Measurements from ENCODE around the gene CAMSAP1.

CAMSAP1 gene

DNA sequence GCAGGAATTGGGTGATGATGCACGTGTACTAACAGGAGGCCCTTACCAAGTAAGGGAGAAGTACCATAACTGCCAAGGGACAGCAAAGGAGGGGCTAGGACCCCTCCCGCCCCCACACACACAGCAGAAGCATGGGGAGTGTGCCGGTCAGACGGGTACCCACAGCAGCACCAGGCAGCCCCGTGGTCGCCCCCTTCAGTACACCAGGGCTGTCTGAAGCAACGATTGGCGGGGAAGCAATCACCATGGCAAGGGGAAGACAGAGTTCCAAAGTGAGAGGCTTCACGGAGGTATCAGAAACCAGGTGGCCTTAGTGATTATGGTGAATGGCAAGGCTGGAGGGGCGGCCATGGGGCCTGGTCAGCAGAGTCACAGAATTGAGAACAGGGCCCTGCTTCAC is 72.2 kb downstream of the CAMSAP1 start:
- TF ChIP-seq, protein P1, sequence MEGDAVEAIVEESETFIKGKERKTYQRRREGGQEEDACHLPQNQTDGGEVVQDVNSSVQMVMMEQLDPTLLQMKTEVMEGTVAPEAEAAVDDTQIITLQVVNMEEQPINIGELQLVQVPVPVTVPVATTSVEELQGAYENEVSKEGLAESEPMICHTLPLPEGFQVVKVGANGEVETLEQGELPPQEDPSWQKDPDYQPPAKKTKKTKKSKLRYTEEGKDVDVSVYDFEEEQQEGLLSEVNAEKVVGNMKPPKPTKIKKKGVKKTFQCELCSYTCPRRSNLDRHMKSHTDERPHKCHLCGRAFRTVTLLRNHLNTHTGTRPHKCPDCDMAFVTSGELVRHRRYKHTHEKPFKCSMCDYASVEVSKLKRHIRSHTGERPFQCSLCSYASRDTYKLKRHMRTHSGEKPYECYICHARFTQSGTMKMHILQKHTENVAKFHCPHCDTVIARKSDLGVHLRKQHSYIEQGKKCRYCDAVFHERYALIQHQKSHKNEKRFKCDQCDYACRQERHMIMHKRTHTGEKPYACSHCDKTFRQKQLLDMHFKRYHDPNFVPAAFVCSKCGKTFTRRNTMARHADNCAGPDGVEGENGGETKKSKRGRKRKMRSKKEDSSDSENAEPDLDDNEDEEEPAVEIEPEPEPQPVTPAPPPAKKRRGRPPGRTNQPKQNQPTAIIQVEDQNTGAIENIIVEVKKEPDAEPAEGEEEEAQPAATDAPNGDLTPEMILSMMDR (IDR thresholded peaks at IDR 0.05; ENCODE audit: insufficient read depth, missing control alignments): no peak
- DNase-seq (ENCODE audit: insufficient read length, low spot score): no peak
- FAIRE-seq: no peak

DNA sequence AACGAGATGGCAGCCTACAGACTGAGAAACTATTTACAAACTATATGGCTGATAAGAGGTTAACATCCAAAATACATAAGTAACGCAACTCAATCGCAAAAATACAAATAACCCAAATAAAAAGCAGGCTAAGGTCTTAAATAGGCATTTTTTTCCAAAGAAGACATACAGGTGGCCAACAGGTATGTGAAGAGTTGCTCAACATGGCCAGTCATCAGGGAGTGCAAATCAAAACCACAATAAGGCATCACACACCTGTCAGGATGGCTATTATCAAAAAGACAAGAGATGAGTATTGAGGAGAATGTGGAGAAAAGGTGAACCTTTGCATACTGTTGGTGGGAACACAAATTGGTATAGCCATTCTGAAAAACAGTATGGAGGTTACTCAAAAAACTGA is 73.5 kb downstream of the CAMSAP1 start:
- TF ChIP-seq, protein P1 (IDR thresholded peaks at IDR 0.05; ENCODE audit: insufficient read depth, missing control alignments): no peak
- FAIRE-seq (no peak), DNase-seq (ENCODE audit: insufficient read length, low spot score) (no peak)

DNA sequence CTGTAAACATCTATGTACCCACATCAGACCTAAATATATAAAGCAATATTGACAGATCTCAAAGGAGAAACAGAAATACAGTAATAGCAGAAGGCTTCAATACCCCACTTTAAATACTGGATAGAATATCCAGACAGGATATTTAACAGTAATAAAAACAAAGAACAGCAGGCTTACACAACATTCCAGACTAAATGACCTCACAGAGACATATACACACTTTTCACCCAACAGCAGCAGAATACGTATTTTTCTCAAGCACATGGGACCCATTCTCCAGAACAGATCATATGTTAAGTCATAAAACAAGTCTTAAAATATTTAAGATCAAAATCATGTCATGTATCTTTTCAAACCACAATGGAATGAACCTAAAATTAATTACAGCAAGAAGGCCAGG is 76.8 kb downstream of the CAMSAP1 start:
- TF ChIP-seq, protein P1 (IDR thresholded peaks at IDR 0.05; ENCODE audit: insufficient read depth, missing control alignments): no peak
- FAIRE-seq (no peak), DNase-seq (ENCODE audit: insufficient read length, low spot score) (no peak)

DNA sequence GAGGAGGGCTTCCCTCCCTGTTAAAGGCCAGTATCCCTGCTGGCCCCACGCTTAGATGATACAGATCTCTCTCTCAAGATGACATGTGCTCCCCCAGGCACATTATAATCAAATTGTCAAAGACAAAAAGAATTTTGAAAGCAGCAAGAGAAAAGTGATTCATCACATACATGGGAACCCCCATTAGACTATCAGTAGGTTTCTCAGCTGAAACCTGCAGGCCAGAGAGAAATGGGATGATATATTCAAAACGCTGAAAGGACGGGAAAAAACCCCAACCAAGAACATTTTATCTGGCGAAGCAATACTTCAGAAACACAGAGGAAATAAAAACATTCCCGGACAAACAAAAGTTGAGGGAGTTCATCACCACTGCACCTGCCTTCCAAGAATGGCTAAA is 78.7 kb downstream of the CAMSAP1 start:
- FAIRE-seq: no peak
- no peak for DNase-seq (ENCODE audit: insufficient read length, low spot score)
- TF ChIP-seq, protein P1 (IDR thresholded peaks at IDR 0.05; ENCODE audit: insufficient read depth, missing control alignments): no peak

DNA sequence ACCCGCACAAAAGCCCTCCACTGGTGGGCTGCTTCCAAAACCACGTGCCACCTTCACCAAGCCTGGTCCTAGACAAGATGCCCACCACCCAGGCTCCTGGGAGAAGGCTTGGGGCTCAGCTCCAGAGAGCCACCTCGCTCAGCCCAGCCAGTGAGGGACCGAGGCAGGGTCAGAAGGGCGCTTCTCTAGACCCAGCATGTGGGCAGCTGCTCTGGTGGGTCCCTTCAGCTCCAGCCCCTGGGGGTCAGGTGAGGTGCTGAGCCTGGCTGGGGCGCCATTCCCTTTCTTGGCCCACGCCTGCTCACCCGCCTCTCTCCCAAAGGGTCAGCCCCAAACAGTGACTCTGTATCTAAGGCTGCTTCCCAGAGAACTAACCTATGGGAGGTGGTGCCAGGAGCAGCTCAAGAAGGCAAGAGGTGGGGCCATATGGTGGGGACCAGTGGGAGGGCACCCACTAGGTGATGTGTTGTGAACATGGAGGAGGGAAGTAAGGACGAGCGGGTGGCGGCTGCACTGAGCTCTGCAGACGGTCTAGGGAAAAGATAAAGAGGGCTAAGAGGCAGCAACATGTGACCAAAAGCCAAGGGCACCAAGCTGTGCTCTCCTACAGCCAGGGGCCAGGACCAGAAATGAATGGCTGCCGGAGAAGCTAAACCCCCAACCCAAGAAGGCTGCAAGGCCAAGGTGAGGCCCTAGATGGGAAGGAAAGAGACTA is 79.3 kb downstream of the CAMSAP1 start:
- no peak for FAIRE-seq
- TF ChIP-seq, protein P1 (IDR thresholded peaks at IDR 0.05; ENCODE audit: insufficient read depth, missing control alignments): no peak
- DNase-seq (ENCODE audit: insufficient read length, low spot score): no peak

DNA sequence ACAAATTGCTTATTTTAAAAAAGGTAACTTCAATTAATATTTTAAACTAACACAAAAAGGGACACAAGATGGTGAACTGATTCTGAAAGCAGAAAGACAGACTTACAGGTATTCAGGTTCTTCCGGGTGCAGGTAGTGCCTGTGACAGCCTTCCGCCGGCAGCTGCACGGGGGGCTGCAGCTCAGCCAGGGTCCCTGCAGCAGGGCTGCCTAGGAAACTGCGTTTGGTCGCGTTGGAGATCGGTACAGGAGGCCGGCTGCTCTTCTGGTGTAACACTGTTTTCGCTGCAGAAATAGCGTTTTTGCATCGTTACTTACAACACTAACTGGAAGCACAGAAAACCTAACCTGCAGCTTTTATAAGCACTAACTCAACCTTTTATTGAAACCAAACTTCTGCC is 80.0 kb downstream of the CAMSAP1 start:
- TF ChIP-seq, protein P1 (IDR thresholded peaks at IDR 0.05; ENCODE audit: insufficient read depth, missing control alignments): no peak
- no peak for FAIRE-seq
- no peak for DNase-seq (ENCODE audit: insufficient read length, low spot score)

DNA sequence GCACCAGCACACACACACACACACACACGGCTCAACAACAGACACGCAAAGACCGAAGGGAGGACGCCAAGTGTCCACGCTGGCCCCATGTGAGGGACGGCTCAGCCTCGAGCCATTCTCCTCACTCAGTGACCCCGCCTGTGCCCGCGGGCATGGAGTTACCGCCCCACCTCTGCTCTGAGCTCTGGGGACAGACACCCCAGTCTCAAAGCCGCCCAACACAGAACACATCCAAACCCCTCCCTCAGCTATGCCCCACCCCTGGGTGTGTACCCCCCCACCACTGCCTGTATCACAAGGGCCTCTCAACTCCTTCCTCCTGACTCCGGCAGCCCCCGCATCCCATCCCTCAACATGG is 81.2 kb downstream of the CAMSAP1 start:
- TF ChIP-seq, protein P1 (IDR thresholded peaks at IDR 0.05; ENCODE audit: insufficient read depth, missing control alignments): no peak
- DNase-seq (ENCODE audit: insufficient read length, low spot score) (no peak), FAIRE-seq (no peak)
